ENCODE results near the gene ACTG1. TPM values are rescaled to one million over a fixed set of nuclear protein-coding genes. Genes with fewer than 3 reads are reported as not detected.

The ACTG1 gene
- polyA plus RNA-seq, 1 of the 3 experiments (the other 2 are of a cell fraction), result 7,871 TPM

GRCh38 chr17:81527591-81528383 lies 15.2 kb upstream of the ACTG1 start, which contains the start of gene FSCN2:
FSCN2 (plus strand) TSS chr17:81528377; CDS start chr17:81528532, 155 bp downstream.
- Histone ChIP-seq H3K9me2 (no peaks in the 10 kb centered on the region), H3K9ac (no peak within 1 kb of the TSS), H3K27me3 (ENCODE audit: insufficient read depth) (no peaks in the 10 kb centered on the region), H3K9me3 (no peaks in the 10 kb centered on the region), H2AFZ (ENCODE audit: low read depth) (no peak within 1 kb of the TSS), H3K4me1 (ENCODE audit: control insufficient read depth in 1 of 2, insufficient read depth in 2 of 2, low read depth in 1 of 2, low read length in 1 of 2) (peaks cover 0 to 16% of the 10 kb centered on the region in 2 experiments; a peak in 1 of 4 replicates), H3K79me2 (ENCODE audit: insufficient read depth) (no peaks in the 10 kb centered on the region), H3F3A (replicated peaks; ENCODE audit: insufficient read depth) (peaks cover 9% of the 10 kb centered on the region), H3K36me3 (replicated peaks in 1 of 2; ENCODE audit: control insufficient read depth in 1 of 2, insufficient read depth in 2 of 2, low read length in 1 of 2) (no peaks in the 10 kb centered on the region), H3K4me3 (ENCODE audit: low read depth in 2 of 2, low read length in 1 of 2) (no peak within 1 kb of the TSS), H3K4me2 (no peak within 1 kb of the TSS), H3K27ac (ENCODE audit: low read depth in 2 of 2, low read length in 1 of 2) (no peak within 1 kb of the TSS), H4K20me1 (ENCODE audit: insufficient read depth) (peaks cover 8% of the 10 kb centered on the region; the same call in 1 of the 2 replicates)
- ChIA-PET POLR2A (interaction anchor here (0.6 to 1.7 kb wide), 3 partner anchors 10 to 344 kb away, joined by 3 to 4 read pairs (median 3); no protein-coding TSS in a partner anchor), CTCF (interaction anchor here (1.2 to 1.7 kb wide), 2 partner anchors 10 to 19 kb away, joined by 3 read pairs; no protein-coding TSS in a partner anchor)
- TF ChIP-seq NFIC (IDR thresholded peaks at IDR 0.05; ENCODE audit: borderline replicate concordance), result no peak
- TF ChIP-seq FOXM1 (IDR thresholded peaks at IDR 0.05; ENCODE audit: low read depth), result no peak
- TF ChIP-seq EP300 (IDR thresholded peaks at IDR 0.05; ENCODE audit: borderline replicate concordance in 1 of 2, low read depth in 1 of 2, low read length in 1 of 2), result no peak
- no peak for TF ChIP-seq RFX5 (IDR thresholded peaks at IDR 0.05; ENCODE audit: low read length)
- TF ChIP-seq TAF1 (IDR thresholded peaks at IDR 0.05; ENCODE audit: borderline replicate concordance, low read depth, low read length), result no peak
- no peak for TF ChIP-seq USF2 (IDR thresholded peaks at IDR 0.05; ENCODE audit: borderline replicate concordance, low read depth, low read length)
- no peak for TF ChIP-seq GATA2 (CRISPR knock-in tag; IDR thresholded peaks at IDR 0.05)
- WGBS (ENCODE audit: low lambda C conversion rate), result 76% methylated on average over 40 of the region's 42 CpGs
- DNase-seq, result no peak

- Histone ChIP-seq H4K20me1 (ENCODE audit: insufficient read depth) (peaks cover 16% of the 10 kb centered on the region), H3K9me3 (no peaks in the 10 kb centered on the region), H3K36me3 (replicated peaks in 1 of 2; ENCODE audit: control insufficient read depth in 1 of 2, insufficient read depth in 2 of 2, low read length in 1 of 2) (no peaks in the 10 kb centered on the region), H3K79me2 (ENCODE audit: insufficient read depth) (no peaks in the 10 kb centered on the region; the same call in 1 of the 2 replicates), H2AFZ (ENCODE audit: low read depth) (no peak overlapping the region), H3K27me3 (ENCODE audit: insufficient read depth) (no peaks in the 10 kb centered on the region), H3K9ac (no peak overlapping the region), H3K4me1 (ENCODE audit: control insufficient read depth in 1 of 2, insufficient read depth in 2 of 2, low read depth in 1 of 2, low read length in 1 of 2) (peaks cover 0 to 16% of the 10 kb centered on the region in 2 experiments; a peak in 1 of 4 replicates), H3K4me3 (ENCODE audit: low read depth in 2 of 2, low read length in 1 of 2) (no peak overlapping the region), H3F3A (replicated peaks; ENCODE audit: insufficient read depth) (peaks cover 12% of the 10 kb centered on the region), H3K4me2 (no peak overlapping the region), H3K27ac (ENCODE audit: low read depth in 2 of 2, low read length in 1 of 2) (no peak overlapping the region), H3K9me2 (no peaks in the 10 kb centered on the region)
- no peak for DNase-seq
- TF ChIP-seq GATA2 (CRISPR knock-in tag; IDR thresholded peaks at IDR 0.05) (no peak), GABPA (IDR thresholded peaks at IDR 0.05; ENCODE audit: low read depth) (no peak)
- CTCF ChIA-PET, result interaction anchor here (1.2 to 1.3 kb wide), 2 partner anchors 11 to 274 kb away, joined by 3 read pairs; no protein-coding TSS in a partner anchor
- 90% methylated on average over 15 of the region's 21 CpGs for WGBS (ENCODE audit: low lambda C conversion rate)
- POLR2A ChIA-PET, result interaction anchor here (0.6 to 1.7 kb wide), 2 partner anchors 9 to 345 kb away, joined by 3 to 4 read pairs; no protein-coding TSS in a partner anchor
Observed at GRCh38 chr17:81526662-81527571, 14.3 kb upstream of the ACTG1 start.

All from SK-N-SH (cell line).